GM10266 (cell line): Measurements from ENCODE around the gene DCAF11.

ENCODE experiments used
- DNase-seq: peaks from one replicate; pipeline ENCODE4 v3.0.0; 2012; ENCODE audit errors: extremely low spot score
- CTCF ChIP-seq: IDR thresholded peaks from 2 replicates; pipeline ENCODE4 v1.5.1; 2012; ENCODE audit warnings: mild to moderate bottlenecking, low read depth; ENCODE audit not compliant: control insufficient read depth, insufficient read depth; ENCODE audit errors: missing control alignments

Gene DCAF11

GRCh38 chr14:24123424-24124417, 9.1 kb downstream of the DCAF11 start:
- peak; percentile 40 for DNase-seq
- no peak for TF ChIP-seq CTCF

- no peak for DNase-seq
- no peak for TF ChIP-seq CTCF
Measured at GRCh38 chr14:24126939-24127338, 12.4 kb downstream of the DCAF11 start.

GRCh38 chr14:24127673-24128072, 13.1 kb downstream of the DCAF11 start:
- no peak for TF ChIP-seq CTCF
- DNase-seq = no peak

GRCh38 chr14:24129410-24129998, 14.9 kb downstream of the DCAF11 start:
- TF ChIP-seq CTCF = no peak
- DNase-seq = no peak

- no peak for DNase-seq
- no peak for TF ChIP-seq CTCF
Measured at GRCh38 chr14:24130380-24130716, 15.8 kb downstream of the DCAF11 start, which contains the start of gene FITM1. TSS of gene FITM1 (plus strand) at chr14:24130659. CDS start at chr14:24131564, 905 bp downstream.

- TF ChIP-seq CTCF = no peak
- no peak for DNase-seq
Measured at GRCh38 chr14:24130717-24131548, 16.4 kb downstream of the DCAF11 start.
